Adrenal gland (tissue), 12 donors: ENCODE data around the gene ANKS1B. TPM values are rescaled to one million over a fixed set of nuclear protein-coding genes. Genes with fewer than 3 reads are reported as not detected.

Experiments
- DNase-seq, 7 donors: peaks; one replicate each; pipeline ENCODE4 v3.0.0-alpha.2; 2019 to 2020
- H3K27ac ChIP-seq, 5 donors: fragments of 200-600 bp; sonication (generic) in 4 of 5; 1 replicate in 3 of 5; 2 replicates in 2 of 5; pipeline versions ENCODE4 v1.5.1 to v1.8.0; 2016 to 2020; ENCODE audit warnings: mild to moderate bottlenecking in 1 of 5
- H3K27me3 ChIP-seq: fragments of 200-600 bp; 2 replicates; pipeline ENCODE4 v1.8.0; 2021
- H3K36me3 ChIP-seq, 2 donors: fragments of 200-600 bp; replicated peaks in 1 of 2; 1 replicate in 1 of 2; 2 replicates in 1 of 2; pipeline versions ENCODE4 v1.5.1 to v1.8.0; 2018 to 2022
- H3K4me1 ChIP-seq, 2 donors: fragments of 200-600 bp; replicated peaks in 1 of 2; 1 replicate in 1 of 2; 2 replicates in 1 of 2; pipeline versions ENCODE4 v1.5.1 to v1.8.0; 2018 to 2021
- H3K4me3 ChIP-seq, 4 donors: fragments of 200-600 bp; sonication (generic) in 3 of 4; one replicate each; pipeline ENCODE4 v1.5.1; 2016 to 2018
- H3K9me3 ChIP-seq, 3 donors: fragments of 200-600 bp; sonication (generic) in 1 of 3; replicated peaks in 1 of 3; 1 replicate in 2 of 3; 2 replicates in 1 of 3; pipeline versions ENCODE4 v1.5.1 to v1.8.0; 2016 to 2021
- POLR2A ChIP-seq, 2 donors: fragments of 450-650 bp; IDR thresholded peaks; one replicate each; pipeline ENCODE4 v1.6.1; 2017; ENCODE audit warnings: antibody characterized with exemption in 2 of 2, mild to moderate bottlenecking in 2 of 2, moderate library complexity in 1 of 2
- WGBS, 4 donors: extraction: QIAGEN DNeasy Blood & Tissue Kit in 2 of 4; methylation state at CpG; one replicate each; pipeline versions ENCODE4 v1.1.5 to v1.1.7; 2013 to 2017; 5-methylcytosine and 5-hydroxymethylcytosine counted together
- intact Hi-C, 2 donors: fragments of 100-400 bp; cut with DNase I; formaldehyde crosslinking; loops; one replicate each; pipeline versions ENCODE4 v1.14.1 to v1.15.0; 2022 to 2023
- polyA plus RNA-seq, 3 donors: library from polyadenylated mRNA; stranded (reverse); fragments of 200-250 nt in 2 of 3; fragments of 350-450 nt in 1 of 3; fragmentation: Illumina TruSeq in 1 of 3; extraction: RNeasy Lipid Tissue Mini Kit (QIAGEN cat#74804) in 1 of 3; gene quantifications; one replicate each; pipeline ENCODE4 v1.2.3, GENCODE V29; 2013 to 2014
- total RNA-seq, 9 donors: library from RNA; depleted of rRNA in 4 of 9; stranded (reverse); fragments of >200 nt in 4 of 9; fragments of 120-200 nt in 1 of 9; fragmentation: NEBNext Ultra II Directional in 1 of 9; extraction: Animal tissue kit (Norgen Biotek cat#: 25700) in 1 of 9; gene quantifications; one replicate each; pipeline versions ENCODE4 v1.1.0 to v1.2.4, GENCODE V29; 2013 to 2023
- TF ChIP-seq, protein P1 (sequence below), 6 experiments: fragments of 450-650 bp in 4 of 6; fragments of 200-600 bp in 2 of 6; sonication (generic) in 1 of 6; IDR thresholded peaks; 1 replicate in 5 of 6; 2 replicates in 1 of 6; pipeline versions ENCODE4 v1.5.1 to v1.8.0; 2016 to 2021; ENCODE audit warnings: antibody characterized with exemption in 6 of 6, mild to moderate bottlenecking in 2 of 6, moderate library complexity in 1 of 6
- donor health status: healthy with polysubstance abuse.
- donor health status: Bipolar disorder and iron deficiency.
- donor health status: DM: yes; HTN: yes; CAD: no.
- donor health status: DM: no; HTN: no; CAD: no.
- donor health status: DM: no; HTN: no; CAD: no.
- donor health status: DM: yes; HTN: yes; CAD: no.

The ANKS1B gene
- total and polyA plus RNA-seq, 12 donors, result 1.3 to 28.1 (median 8.0) TPM

DNA sequence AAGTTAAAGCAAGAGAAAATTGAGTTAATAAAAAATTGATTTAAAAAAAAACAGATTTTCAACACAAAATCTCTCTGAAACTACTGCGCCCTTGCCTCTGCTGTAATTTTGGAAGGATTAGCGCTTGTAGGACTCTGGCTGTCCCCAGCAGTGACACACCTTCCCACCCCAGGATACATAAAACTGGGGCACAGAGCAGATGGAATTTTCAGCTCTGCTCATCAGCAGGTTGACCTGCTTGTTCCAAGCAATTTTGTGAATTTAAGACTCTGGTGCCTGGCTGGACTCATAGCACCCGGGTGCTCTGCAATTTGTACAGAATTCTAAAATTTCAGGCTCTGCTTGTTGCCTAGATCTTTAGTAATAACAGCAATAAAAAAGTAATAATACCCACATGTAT is 595.0 kb downstream of the ANKS1B start:
- intact Hi-C loops, result loop anchor here in 1 of 2 donors (10.0 kb wide), 1 partner anchor 375 kb away; no protein-coding TSS in a partner anchor
- Histone ChIP-seq H3K9me3 (no peaks in the 10 kb centered on the region), H3K36me3 (no peaks in the 10 kb centered on the region), H3K27ac (no peak overlapping the region), H3K4me1 (no peaks in the 10 kb centered on the region), H3K4me3 (no peak overlapping the region), H3K27me3 (no peaks in the 10 kb centered on the region)
- WGBS, 4 donors, result 94 to 95% (median 95%) methylated on average over 3 of the region's 3 CpGs
- no peak for TF ChIP-seq POLR2A (IDR thresholded peaks at IDR 0.05)
- TF ChIP-seq, protein P1, sequence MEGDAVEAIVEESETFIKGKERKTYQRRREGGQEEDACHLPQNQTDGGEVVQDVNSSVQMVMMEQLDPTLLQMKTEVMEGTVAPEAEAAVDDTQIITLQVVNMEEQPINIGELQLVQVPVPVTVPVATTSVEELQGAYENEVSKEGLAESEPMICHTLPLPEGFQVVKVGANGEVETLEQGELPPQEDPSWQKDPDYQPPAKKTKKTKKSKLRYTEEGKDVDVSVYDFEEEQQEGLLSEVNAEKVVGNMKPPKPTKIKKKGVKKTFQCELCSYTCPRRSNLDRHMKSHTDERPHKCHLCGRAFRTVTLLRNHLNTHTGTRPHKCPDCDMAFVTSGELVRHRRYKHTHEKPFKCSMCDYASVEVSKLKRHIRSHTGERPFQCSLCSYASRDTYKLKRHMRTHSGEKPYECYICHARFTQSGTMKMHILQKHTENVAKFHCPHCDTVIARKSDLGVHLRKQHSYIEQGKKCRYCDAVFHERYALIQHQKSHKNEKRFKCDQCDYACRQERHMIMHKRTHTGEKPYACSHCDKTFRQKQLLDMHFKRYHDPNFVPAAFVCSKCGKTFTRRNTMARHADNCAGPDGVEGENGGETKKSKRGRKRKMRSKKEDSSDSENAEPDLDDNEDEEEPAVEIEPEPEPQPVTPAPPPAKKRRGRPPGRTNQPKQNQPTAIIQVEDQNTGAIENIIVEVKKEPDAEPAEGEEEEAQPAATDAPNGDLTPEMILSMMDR (IDR thresholded peaks at IDR 0.05), result no peak
- no peak for DNase-seq

DNA sequence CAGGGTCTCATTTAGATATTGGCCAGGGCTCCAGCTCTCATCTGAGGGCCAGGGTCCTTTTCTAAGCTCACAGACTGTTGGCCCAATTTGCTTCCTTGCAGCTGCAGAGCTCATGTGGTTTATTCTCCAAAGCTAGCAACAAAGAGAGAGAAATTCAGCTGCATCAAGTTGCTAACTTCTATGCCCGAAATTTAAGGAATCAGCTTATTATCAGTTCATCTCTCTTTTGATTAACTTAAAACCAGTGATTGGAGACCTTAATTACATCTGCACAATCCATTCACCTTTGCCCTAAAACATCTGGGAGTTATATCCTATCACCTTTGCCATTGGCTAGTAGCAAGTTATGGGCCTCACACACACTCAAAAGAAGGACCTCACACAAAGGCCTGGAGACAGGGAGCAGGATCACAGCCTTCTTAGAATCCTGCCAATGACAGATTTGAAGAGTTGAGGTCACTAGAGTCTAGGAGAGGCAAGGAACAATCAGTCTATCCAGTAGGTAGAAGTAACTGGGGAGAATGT is 596.0 kb downstream of the ANKS1B start:
- Histone ChIP-seq H3K27me3 (no peaks in the 10 kb centered on the region), H3K4me1 (no peaks in the 10 kb centered on the region), H3K9me3 (no peaks in the 10 kb centered on the region), H3K27ac (no peak overlapping the region), H3K36me3 (no peaks in the 10 kb centered on the region), H3K4me3 (no peak overlapping the region)
- no peak for DNase-seq
- WGBS, 4 donors, result 64 to 87% (median 71%) methylated on average over 1 of the region's 1 CpG
- intact Hi-C loops, result no loop called here
- no peak for TF ChIP-seq POLR2A (IDR thresholded peaks at IDR 0.05)

DNA sequence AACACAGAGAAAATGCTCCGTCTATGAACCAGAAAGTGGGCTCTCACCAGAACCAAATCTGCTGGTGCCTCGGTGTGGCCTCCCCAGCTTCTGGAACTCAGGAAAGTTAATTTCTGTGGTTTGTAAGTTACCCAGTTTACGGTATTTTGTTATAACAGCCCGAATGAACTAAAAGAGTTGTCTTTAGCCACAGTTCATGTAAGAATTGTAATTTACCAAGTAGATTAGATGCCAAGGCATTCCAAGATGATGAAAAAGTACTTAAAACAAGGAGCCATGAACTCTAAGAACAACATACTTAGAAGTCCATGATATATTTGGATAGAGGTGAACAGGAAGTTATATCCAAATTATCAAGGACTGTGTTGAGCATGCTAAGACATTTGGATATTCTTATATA is 597.1 kb downstream of the ANKS1B start:
- TF ChIP-seq, protein P1 (IDR thresholded peaks at IDR 0.05), result no peak
- TF ChIP-seq POLR2A (IDR thresholded peaks at IDR 0.05), result no peak
- WGBS, 4 donors, result 77 to 87% (median 79%) methylated on average over 4 of the region's 4 CpGs
- intact Hi-C loops, result no loop called here
- no peak for DNase-seq
- Histone ChIP-seq H3K4me3 (no peak overlapping the region), H3K36me3 (no peaks in the 10 kb centered on the region), H3K27ac (no peak overlapping the region), H3K9me3 (no peaks in the 10 kb centered on the region), H3K27me3 (no peaks in the 10 kb centered on the region), H3K4me1 (no peaks in the 10 kb centered on the region)

DNA sequence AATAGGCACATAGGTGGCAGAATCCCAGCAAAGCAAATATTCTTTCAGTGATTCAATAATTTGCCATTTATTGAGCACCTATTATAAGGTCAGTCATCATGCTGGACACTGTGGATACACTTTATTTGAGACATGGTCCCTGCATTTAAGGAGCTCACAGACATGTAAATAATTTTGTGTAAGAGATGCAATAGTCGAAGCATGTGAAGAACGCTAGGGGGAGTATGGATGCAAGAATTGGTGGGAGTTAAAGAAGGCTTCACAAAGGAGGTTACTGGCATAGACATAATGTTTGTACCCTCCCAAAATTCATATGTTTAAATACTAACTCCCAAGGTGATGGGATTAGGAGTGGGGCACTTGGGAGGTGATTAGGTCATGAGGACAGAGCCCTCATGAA is 597.8 kb downstream of the ANKS1B start:
- H3K4me3 ChIP-seq, result no peak overlapping the region
- intact Hi-C loops, result no loop called here
- no peaks in the 10 kb centered on the region for H3K27me3 ChIP-seq
- WGBS, 4 donors, result 19 to 55% (median 37%) methylated on average over 2 of the region's 2 CpGs
- no peak for DNase-seq
- no peaks in the 10 kb centered on the region for H3K9me3 ChIP-seq
- no peaks in the 10 kb centered on the region for H3K4me1 ChIP-seq
- TF ChIP-seq, protein P1 (IDR thresholded peaks at IDR 0.05), result peak in 3 of 6 experiments; percentile 18 to 36 (median 26)
- no peak for TF ChIP-seq POLR2A (IDR thresholded peaks at IDR 0.05)
- no peaks in the 10 kb centered on the region for H3K36me3 ChIP-seq
- no peak overlapping the region for H3K27ac ChIP-seq

DNA sequence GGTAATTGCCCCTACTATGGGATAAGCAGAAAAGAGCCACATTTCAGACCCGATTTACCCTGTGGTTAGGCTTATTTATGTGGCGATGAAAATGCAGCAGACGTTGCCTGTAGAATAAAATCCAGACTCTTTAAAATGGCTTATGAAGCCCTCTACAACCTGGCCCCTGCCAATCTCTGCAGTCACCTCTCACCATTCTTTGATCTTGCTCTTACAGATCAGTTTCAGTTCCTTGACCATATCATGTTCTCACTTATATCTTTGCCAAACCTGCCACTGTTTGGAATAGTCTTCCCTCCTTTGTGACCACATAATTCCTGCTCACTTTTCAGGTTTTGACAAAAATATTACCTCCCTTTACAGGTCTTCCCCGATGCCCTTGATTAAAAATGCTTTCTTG is 601.5 kb downstream of the ANKS1B start:
- TF ChIP-seq, protein P1 (IDR thresholded peaks at IDR 0.05), result no peak
- TF ChIP-seq POLR2A (IDR thresholded peaks at IDR 0.05), result no peak
- no peak for DNase-seq
- Histone ChIP-seq H3K4me1 (no peaks in the 10 kb centered on the region), H3K27ac (no peak overlapping the region), H3K4me3 (no peak overlapping the region), H3K27me3 (no peaks in the 10 kb centered on the region), H3K9me3 (no peaks in the 10 kb centered on the region), H3K36me3 (no peaks in the 10 kb centered on the region)
- WGBS, 4 donors, result 83 to 91% (median 86%) methylated on average over 4 of the region's 4 CpGs
- intact Hi-C loops, result no loop called here
